AG20443 (cell line): ENCODE measurements around the gene SLC35A2.
"Not testable (repeated sequence)": the region's sequence is repeated elsewhere in the genome, so short reads cannot be mapped to it uniquely, and the experiment has no call there.

Source experiments
- DNase-seq: peaks from one replicate; pipeline ENCODE4 v3.0.0; 2012; ENCODE audit warnings: low spot score, mixed read lengths

Gene SLC35A2

DNA sequence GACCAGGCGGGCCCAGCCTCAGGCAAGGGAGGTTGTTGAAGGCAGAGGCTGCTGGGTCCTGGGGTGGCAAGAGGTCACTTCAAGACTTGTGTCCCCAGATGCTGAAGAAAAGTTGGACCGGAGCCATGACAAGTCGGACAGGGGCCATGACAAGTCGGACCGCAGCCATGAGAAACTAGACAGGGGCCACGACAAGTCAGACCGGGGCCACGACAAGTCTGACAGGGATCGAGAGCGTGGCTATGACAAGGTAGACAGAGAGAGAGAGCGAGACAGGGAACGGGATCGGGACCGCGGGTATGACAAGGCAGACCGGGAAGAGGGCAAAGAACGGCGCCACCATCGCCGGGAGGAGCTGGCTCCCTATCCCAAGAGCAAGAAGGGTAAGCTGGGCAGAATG lies 9.3 kb downstream of the SLC35A2 start:
- no peak for DNase-seq

GRCh38 chrX:48901069-48901468 lies 10.4 kb downstream of the SLC35A2 start:
- DNase-seq, result no peak

- DNase-seq, result no peak
Observed at GRCh38 chrX:48899078-48899410, 12.4 kb downstream of the SLC35A2 start.

- DNase-seq, result peak; percentile 85
Observed at GRCh38 chrX:48897625-48898306, 13.7 kb downstream of the SLC35A2 start, which contains the start of the genes PQBP1 and TIMM17B. TSS of gene PQBP1 (plus strand) at chrX:48897930. CDS start at chrX:48898510, 580 bp downstream. TSS of gene TIMM17B (minus strand) at chrX:48897768. CDS start at chrX:48897749, 19 bp downstream.

GRCh38 chrX:48897157-48897624 lies 14.3 kb downstream of the SLC35A2 start:
- DNase-seq, result peak; percentile 68

GRCh38 chrX:48896611-48897011 lies 14.8 kb downstream of the SLC35A2 start:
- peak; percentile 9 for DNase-seq

DNA sequence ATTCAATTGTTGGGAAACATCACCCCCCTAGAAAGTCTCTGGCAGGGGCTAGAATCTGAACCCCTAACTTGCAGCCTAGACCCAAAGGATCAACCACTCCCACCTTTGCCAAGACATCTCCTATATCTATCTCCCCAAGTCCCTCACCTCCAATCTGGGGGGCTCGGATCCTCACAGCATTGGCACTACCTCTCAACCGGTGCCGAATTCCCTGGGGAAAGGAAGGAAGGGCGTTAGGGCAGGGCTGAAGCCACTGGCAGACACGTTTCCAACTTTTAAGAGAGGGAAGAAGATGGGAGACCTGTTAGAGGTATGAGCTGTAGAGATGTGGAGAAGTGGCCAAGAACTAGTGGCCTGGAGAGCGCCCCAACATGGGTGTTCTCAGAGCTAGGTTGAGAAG lies 16.6 kb downstream of the SLC35A2 start:
- no peak for DNase-seq

DNA sequence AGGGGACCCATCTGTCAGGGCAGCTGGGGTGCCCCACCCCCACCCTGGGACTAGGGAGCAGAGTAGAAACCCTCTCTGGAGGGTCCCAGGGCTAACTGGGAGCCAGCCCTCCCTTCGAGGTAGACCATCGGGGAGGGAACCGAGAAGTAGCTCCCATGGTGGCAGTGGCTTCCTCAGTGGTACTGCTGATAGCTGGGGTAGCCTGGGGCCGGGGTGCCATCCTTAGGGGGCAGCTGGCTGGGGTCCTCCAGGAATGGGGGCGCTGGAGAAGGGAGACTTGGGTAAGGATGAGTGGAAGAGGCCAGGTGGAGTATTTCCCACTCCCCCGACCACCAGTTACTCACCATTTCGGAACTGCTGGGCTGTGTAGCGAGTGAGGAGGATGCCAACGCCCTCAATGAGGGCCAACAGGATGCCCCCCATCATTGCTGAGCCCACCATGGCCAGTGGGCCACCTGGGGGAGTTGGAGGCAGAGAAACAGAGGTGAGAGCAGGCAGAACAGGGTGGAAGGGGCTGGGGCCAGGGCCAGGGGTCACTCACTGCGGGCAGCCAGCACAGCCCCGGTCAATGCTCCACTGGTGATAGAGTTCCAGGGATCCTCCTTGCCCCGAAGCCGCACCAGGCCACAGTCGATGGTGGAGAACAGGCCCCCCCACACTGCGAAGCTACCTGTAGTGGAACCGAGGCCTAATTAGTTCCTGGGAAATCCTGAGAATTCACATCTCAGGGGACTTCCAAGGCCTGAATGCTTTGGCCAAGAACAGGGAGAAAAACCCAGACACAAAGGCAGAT lies 17.7 kb downstream of the SLC35A2 start:
- no peak for DNase-seq

DNA sequence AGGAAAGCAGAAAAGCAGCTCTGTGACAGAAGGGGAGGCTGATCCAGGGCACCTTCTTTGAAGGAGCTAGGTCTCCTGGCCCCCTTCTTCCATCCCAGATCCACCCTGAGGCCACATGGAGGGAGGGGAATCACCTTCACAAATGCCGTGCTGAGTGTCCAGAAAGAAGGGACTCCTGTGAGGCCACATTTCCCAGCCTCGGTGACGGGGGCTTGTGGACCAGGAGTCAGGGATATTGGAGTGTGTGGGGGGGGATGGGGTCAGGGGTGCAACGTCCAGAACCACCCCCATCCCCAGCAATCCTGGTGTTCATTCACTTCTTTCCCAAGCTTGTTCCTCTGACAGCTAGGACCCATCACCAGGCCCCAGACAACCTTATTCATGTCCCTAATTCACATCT lies 18.6 kb downstream of the SLC35A2 start:
- DNase-seq, result no peak

DNA sequence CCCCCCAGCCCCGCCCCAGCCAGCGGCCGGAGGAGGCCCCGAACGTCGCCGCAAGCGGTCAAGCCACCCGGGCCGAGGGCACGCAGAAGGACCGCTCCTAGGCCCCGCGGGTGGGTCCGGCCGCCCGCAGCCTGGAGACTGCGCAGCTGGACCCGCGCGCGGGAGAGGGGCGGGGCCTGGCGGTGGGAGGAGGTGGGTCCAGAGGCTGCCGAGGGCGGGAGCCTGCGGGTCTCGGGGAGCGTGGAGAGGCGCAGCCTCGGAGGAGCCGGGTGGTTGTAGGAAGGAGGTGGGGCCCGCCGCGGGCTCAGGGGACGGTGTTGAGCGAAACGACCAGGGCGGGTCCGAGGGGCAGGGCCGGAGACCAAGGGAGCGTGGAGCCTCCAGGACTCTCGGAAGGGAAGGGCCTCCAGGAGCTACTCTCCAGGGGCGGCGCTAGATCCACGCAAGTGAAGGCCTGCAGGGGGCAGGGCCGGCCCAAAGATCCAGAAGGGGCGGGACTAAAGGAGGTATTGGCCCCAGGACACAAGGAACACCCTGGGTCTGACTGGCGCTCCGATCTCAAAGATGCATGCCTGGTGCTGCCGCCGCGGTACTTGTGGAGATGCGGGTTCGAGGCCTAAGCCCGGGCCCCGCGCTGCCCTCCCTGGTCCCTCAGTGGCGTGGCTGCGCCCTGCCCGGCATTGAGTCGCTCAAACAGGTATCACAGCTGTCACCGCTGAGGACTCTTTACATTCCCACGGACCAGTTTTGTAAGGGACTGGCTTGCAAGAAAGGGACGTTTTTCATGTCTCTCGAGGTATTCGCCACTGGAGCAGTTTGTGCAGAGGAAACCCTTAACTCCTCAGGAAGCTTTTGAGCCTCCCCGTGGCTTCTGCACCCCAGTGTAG lies 19.8 kb downstream of the SLC35A2 start:
- peak; percentile 83 for DNase-seq

GRCh38 chrX:48890934-48891401 lies 20.5 kb downstream of the SLC35A2 start:
- peak; percentile 13 for DNase-seq

DNA sequence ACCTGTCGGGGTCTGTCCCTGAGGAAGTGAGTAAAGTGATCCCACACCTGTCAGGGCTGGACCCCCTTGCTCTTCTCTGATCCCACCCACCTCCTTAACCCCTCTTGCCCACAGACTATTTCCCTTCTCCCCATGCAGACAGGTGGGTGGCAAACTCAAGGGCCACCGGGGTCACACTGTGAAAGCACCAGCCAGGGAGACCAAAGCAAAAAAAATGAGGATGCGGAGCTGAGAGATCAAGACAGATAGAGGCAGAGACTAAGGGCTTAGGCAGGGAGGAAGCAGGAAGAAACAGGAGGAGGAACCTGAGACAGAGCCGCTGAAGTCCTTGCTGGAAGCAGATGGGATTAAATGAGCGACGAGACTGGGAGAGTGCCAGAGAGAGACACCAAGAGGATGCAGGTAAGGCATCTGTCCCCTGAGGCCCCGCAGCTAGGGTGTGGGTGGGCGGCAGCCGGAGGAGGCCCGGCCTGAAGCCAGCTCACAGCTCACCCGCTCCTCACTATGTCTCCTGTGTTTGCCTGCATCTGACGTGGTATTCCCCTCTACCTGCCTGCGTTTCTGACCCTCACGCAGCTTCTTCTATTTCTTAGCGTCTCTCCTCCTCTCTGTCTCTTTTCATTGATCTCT lies 21.0 kb downstream of the SLC35A2 start:
- no peak for DNase-seq

GRCh38 chrX:48886586-48886985 lies 24.9 kb downstream of the SLC35A2 start:
- not testable (repeated sequence) for DNase-seq

GRCh38 chrX:48883729-48884128 lies 27.7 kb downstream of the SLC35A2 start:
- DNase-seq, result no peak

GRCh38 chrX:48876944-48877343 lies 34.5 kb downstream of the SLC35A2 start:
- DNase-seq, result not testable (repeated sequence)

- DNase-seq, result not testable (repeated sequence)
Observed at GRCh38 chrX:48872017-48872416, 39.4 kb downstream of the SLC35A2 start.

DNA sequence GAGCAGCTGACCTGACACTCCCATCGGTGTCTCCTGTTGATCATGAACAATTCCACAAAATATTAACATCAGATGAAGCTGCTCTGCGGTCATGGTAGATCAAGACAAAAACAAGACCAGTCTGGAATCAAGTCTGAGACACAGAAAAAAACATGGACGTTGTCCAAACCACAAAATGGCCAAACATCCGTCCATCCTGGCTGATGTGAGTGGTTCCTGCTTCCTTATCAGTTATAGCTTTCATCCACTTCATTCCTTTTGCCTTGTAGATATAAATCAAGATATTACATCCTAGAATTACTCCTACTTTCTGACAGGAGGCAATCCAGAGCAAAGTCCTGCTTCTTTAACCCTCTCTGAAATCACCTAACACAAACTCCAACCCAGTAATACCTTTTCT lies 47.2 kb downstream of the SLC35A2 start:
- DNase-seq, result no peak

DNA sequence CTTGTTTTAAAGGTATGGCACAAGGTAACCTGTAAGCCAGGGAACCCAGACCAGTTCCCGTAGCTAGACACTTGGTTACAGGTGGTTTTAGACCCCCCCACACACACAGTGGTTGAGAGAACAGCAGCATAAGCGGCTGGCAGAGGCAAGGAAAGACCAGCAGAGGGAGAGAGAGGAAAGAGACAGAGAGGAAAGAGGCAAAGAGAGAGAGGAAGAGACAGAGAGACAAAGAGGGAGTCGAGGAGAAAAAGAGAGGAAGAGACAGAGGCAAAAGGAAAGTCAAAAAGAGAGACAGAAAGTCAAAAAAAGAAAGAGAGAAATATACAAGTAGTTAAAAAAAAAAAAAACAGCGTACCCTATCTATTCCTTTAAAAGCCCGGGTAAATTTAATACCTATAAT lies 56.5 kb downstream of the SLC35A2 start:
- DNase-seq, result no peak

GRCh38 chrX:48854121-48854804 lies 57.2 kb downstream of the SLC35A2 start:
- DNase-seq, result not testable (repeated sequence)

DNA sequence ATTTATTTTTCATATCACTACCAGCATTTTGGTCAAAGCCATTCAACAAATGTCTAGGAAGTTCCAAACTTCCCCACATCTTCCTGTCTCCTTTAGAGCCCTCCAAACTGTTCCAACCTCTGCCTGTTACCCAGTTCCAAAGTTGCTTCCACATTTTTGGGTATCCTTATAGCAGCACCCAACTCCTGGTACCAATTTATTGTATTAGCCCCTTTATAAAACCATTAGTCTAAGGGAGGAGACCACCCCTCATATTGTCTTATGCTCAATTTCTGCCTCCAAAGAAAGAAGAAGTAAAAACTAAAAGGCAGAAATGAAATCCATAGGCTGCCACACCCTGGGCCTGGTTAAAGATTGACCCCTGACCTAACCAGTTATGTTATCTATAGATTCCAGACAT lies 58.0 kb downstream of the SLC35A2 start:
- not testable (repeated sequence) for DNase-seq
